NCI-H748 (cell line): ENCODE data around the gene STAM.

ENCODE experiments used
- DNase-seq: peaks from one replicate; lab custom pipeline; 2025; ENCODE audit not compliant: unreplicated experiment; lab: John Stamatoyannopoulos, UW

The STAM gene

GRCh38 chr10:17758200-17758599, 114.2 kb downstream of the STAM start:
- no peak for DNase-seq

GRCh38 chr10:17758896-17759295, 114.9 kb downstream of the STAM start:
- no peak for DNase-seq

GRCh38 chr10:17764142-17764541, 120.2 kb downstream of the STAM start:
- no peak for DNase-seq

- DNase-seq = no peak
Measured at GRCh38 chr10:17765602-17766001, 121.7 kb downstream of the STAM start.
